Measurements from ENCODE around the gene PUDP.

GRCh38 chrX:7102119-7102518 lies 45.8 kb downstream of the PUDP start:
- TF ChIP-seq CTCF (IDR thresholded peaks at IDR 0.05) (no peak), POLR2A (IDR thresholded peaks at IDR 0.05) (no peak)
